HCEC 1CT (cell line): Measurements from ENCODE around the gene SLC48A1.

Source experiments
- DNase-seq: peaks from one replicate; pipeline ENCODE4 v3.0.0-alpha.2; 2017

Gene SLC48A1

DNA sequence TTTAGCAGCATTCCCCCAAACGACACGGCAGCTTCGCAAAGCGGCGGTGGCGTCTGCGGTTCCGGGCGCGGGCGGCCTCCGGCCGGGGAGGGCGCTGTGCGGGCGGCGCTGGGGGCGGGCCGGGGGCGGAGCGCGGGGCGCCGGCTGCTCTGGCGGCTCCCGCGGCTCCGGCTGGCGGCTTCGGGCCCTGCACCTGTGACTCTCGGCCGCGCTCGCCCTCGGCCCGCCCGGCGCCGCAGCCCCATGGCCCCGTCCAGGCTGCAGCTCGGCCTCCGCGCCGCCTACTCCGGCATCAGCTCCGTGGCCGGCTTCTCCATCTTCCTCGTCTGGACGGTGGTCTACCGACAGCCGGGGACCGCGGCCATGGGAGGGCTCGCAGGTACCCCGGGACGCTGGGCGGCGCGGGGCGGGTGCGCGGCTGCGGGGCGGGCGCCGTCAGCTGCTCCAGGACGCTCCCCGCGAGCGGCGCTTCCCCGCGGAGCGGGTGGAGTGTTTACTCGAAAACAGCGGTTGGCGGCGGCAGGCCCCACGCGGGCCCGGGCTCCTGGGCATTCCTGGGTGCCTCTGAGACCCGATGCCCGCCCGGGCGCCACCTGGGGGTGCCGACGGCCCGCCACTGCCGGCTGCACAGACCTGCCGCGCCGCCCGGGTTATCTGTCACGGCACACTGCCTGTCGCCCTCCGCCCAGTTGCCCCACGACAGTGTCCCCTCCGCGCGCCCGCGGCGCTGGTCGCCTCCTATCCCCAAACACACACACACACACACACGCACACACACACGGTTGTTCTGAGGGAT, at the start of gene SLC48A1:
TSS of gene SLC48A1 (plus strand) at position 177 of the 796 bp plus-strand sequence. CDS start at position 244, 67 bp downstream.
- peak; percentile 65 for DNase-seq

DNA sequence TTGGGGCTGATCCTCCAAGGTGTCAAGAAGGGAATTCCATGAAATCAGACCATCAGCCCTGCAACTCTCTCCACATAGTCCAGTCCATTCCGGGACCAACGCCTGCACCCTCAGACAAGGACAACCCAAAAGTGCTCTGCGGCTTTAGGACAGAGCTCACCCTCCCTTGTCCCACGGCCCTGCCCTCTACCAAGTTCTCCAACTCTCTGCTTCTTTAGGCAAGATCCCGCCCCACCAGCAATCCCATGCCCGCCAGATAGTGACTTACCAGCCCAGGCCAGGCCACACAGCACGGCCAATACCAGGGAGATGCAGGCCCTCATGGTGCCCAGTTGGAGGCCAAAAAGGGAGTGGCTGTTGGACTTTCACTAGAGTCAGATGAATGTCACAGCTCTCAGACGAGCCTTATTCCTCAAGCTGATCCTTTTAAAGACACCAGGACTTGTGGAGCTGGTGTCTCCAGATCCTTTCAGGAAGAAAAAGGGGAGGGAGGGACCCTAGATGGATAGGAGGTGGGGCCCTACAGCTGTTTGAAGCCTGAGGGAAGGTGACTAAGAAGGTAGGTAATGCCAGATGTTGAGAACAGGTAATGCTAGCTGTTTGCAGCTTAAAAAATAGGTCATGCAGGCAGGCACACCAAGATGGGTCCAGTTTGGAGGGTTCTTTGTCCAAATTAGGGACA, 47.8 kb upstream of the SLC48A1 start, which contains the start of gene ENDOU:
TSS of gene ENDOU (minus strand) at position 400 of the 682 bp plus-strand sequence. CDS start at position 323, 77 bp downstream.
- no peak for DNase-seq

DNA sequence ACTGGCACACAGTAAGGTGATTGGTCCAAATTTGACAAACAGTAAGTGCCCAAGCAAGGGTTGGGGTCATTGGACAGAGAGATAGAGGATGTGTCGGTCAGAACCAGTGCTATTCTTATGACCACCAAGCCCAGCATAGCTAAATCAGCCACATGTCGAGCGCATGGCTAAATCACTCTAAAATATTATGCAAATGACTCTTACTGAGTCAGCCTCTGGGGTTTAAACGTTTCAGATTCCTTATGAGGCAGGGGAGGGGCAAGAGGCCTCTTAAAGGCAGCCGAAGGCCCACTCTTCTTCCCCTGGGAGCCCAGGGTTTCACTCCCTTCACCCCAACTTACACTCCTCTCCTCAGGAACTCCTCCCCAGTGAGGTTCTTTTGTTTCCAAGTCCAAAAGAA, 47.1 kb upstream of the SLC48A1 start:
- DNase-seq, result peak; percentile 74

DNA sequence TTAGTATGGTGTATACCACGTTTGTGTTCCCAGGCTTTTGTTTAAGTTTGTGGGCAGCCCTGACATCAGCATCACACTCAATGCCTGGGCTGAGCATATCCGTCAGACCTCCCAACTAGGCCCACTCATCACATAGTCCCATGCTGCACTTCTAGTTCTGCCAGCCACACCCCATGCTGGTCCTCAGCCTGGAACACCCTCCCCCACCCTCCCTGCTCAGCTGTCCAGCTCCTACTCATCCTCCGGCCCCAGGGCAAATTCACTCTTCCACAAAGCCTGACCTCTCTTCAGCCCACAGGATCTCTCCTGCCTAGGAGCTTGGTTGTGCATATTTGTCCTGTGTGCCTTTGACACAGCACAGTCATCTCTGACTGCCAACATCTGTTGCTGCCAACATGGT, 43.8 kb upstream of the SLC48A1 start:
- peak; percentile 25 for DNase-seq

DNA sequence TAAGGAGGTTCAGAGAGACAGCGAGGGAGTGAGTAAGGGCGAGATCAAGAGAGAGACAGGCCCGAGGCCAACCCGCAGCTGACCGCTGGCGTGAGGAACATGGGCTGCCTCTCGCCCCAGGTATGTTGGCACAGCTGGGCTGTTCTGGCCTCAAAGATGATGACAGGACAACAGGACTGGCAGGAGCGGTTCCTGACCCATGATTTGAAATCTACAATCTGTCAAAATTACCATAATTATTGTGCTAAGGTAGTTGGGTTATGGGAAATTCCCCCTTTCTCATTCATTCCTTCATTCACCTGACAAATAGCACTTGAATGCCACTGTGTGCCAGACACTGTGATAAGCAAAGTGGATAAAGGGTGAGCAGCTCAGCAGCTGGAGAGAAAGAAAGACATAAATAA, 42.7 kb upstream of the SLC48A1 start:
- no peak for DNase-seq

DNA sequence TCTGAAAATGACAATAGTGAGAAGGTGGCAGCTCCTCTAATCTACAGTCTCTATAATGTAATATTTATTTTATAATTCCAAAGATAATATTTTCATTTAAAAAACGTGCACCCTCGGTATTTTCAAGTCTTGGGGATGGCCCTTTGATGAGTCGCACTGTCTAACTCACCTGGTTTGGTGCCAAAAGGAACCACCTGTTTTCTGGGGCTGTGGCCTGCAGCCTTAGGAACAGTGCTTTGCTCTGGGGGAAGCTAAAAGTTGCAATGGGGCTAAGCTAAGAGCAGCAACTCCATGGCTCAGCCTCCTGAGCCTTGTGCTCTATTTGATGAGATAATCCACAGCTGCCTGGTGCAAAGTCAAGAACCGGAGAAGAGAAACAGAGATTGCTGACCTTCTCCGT, 41.3 kb upstream of the SLC48A1 start:
- DNase-seq, result no peak

DNA sequence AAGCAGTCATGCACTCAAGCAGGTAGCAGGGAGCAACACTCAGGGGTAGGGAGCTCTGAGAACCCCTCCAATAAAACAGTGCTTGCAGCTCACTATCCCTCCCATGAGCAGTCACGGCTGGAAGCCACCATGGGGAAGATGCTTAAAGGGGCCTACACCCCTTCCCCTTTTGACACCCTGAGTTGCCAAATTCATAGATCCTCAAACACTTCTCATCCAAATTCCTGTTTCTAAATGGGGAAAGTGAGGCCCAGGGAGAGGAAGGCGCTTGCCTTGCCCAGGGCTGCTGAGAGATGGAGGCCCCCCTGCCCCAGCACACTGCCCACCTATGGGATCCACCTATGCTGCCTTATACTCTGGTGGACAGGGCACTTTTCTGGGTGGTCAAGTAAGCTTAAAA, 40.5 kb upstream of the SLC48A1 start:
- DNase-seq, result no peak

DNA sequence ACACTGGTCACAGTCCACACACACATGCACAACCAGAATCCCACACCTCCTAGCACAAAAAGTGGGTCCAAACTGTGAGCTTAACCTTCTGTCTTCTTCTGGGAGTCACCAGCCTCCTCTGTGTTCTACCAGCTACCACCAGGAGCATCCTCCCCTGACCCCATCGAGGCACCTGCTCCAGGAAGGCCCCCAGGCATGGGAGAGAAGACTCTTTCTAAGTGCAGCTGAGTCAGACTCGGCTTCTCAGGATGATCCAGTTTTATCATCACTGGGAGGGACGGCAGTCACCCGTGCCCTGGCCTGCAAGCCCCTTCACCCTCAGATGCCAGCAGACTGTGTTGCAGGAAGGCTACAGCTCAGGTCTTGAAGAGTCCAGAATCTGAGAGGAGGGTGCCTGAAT, 39.9 kb upstream of the SLC48A1 start:
- DNase-seq, result no peak

DNA sequence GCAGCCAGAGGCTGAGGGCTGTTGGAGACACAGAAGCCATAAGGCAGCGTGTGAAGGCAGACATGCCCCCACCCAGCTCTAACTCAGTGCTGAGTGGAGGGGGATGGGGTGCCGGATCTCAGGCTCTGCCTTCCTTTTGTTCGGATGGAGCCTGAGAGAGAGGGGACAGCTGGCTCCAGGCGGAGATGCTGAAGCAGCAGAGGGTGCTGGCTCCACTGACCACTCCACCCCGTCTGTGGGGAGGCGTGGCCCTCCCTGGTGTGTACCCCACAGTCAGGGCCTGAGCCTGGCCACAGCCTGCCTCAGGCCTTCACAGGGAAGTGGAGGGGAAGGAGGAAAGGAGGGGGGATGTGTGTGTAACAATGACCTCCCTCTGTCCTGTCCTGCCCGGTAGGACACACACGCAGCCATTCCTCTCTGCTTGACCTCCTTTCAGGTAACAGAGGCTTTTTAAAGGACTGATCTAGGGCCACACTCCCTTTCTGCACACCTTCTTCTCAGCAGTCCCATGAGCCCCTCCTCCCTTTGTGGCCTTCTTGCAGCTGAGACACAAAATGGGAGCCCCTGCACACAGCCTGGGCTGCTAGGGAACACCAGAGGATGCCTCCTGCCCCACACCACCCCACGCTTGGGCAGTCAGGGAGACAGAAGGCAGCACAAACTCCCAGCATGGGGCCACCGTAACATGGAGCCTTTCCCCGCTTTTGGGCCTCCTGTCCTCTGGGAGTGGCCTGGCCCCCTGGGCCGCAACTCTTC, 38.1 kb upstream of the SLC48A1 start:
- DNase-seq, result no peak

DNA sequence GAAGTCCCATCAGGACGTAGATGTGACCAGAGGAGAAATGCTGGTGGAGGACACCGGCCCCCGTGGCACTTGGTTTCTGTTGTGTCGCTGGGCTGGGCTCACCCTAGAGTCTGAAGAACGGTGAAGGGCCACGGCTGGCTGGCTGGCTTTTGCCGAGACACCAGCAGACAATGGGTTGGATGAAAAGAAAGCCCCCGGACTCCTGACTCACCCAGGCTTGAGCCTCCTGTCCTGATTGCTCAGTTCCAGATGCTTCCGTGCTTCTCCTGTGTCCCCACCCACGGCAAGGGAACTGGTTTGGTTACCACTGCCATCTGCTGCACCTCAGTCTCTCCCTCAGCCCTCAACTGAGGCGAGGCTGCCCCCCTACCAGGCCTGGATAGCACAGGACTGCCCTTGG, 37.4 kb upstream of the SLC48A1 start:
- DNase-seq, result no peak

DNA sequence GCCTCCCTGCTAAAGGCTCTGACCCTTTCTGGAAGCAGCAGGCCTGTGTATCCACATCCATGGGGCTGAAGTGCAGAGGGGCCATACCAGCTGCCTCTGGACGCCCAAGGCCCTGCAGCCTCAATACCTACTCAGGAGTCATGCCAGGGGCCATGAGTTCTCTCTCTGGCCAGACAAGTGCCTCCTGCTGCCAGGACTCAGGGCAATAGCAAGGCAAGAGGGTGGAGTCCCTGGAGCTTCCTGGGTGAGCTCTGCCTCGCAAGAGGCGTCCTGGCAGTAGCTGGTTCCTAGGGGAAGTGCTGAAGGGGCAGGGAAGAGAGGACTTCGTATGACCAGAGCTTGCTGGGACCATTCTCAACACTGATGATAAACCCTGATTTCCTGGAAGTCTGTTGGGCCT, 36.8 kb upstream of the SLC48A1 start:
- DNase-seq, result no peak

DNA sequence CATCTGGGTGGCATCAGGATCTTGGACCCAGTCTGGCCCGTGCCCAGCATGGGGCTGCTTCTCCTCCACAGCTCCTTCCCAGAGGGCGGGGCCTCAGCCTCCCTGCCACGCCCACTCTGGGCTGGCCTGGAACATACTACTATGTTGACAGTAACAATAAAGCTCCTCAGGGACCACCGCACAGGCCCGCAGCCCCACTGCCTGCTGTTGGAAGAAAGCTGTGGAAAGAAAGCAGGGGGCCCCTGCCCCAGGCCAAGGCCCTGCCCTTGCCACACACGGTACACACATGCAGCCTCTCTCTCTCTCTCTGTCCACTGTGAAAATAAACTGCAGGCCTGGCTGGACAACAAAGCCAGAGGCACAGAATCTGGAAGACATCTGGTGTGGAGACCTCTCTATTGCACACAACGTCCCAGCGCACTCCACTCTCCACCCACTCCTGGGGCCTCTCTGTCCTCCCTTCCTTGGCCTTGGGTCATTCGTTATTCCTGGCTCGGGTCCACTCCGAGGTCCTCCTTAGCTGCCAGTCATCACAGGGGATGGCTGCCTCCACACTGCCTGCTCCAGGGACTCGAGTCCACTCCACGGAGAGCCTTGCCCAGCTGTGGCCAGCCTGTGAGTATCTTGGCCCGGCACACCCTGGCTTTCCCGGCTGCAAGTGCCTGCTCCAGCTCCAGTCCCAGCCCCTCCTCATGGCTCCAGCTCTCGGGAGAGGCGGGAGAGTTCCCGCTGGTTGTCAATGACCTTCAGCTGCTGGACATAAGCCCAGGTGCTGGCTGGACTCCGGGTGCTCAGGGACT, 36.0 kb upstream of the SLC48A1 start:
- peak; percentile 37 for DNase-seq

DNA sequence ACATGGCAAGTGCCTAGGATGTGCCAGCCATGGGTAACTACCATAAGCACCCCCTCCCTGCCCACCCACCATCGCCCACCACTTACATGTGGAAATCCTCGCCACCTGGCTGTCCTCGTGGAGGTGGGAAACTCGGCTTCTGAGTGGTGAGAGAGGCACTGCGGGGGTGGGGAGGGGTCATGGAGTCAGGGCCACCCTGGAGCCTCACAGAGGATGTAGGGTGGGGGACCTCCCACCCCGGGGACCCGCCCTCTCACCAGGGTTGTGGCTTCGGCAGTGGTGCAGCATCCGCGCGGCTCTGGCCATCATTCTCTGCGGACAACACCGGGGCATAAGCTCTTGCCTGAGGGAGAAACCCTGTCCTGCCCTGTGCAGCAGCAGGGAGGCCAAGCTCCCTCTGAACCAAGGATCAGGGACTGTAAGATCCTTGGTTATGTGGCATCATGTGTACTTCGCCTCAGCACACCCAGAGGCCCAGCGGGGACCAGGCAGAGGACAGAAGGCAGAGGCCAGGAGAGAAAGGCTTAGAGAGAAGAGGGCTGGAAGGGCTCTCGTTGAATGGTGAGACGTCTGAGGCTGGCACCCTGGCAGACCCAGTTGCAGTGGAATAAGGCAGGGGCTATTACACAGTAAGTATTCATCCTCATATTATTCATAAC, 35.0 kb upstream of the SLC48A1 start:
- DNase-seq, result no peak

DNA sequence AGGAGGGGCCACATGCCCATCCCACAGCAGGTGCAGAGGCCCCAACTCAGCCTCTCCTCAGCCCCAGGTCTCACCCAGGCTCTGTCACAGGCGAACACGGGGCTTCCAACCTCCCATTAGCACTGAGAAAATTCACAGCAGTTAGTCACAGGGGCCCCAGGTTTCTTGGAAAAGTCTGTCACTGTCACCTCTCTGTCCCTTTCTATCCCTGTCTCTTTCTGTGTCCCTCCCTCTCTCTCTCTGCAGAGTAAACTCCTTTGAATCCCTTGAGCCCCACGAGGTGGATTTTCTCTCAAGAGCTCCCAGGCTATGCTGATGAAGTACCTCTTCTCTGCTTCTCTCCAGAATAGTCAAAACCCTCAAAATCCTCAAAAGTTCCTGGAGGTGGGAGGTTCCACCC, 33.7 kb upstream of the SLC48A1 start:
- DNase-seq, result no peak

DNA sequence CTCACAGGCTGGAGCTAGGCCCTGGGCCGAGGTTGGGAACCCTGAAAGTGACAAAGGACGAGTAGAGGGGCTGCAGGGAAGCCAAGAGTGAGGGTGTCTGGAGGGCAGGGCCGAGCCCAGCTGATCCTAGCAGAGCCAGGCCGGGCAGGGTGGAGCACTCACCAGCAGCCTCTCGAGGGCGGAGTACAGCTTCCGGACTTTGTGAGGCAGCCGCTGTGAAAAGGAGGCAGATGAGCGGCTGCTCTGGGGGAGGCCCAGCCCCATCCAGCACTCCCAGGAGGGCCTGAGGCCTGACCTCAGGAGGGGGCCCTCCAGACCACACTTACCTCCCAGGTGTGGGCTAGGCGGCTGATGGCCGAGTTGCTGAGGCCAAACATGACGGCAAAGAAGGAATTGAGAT, 33.1 kb upstream of the SLC48A1 start:
- DNase-seq, result no peak

DNA sequence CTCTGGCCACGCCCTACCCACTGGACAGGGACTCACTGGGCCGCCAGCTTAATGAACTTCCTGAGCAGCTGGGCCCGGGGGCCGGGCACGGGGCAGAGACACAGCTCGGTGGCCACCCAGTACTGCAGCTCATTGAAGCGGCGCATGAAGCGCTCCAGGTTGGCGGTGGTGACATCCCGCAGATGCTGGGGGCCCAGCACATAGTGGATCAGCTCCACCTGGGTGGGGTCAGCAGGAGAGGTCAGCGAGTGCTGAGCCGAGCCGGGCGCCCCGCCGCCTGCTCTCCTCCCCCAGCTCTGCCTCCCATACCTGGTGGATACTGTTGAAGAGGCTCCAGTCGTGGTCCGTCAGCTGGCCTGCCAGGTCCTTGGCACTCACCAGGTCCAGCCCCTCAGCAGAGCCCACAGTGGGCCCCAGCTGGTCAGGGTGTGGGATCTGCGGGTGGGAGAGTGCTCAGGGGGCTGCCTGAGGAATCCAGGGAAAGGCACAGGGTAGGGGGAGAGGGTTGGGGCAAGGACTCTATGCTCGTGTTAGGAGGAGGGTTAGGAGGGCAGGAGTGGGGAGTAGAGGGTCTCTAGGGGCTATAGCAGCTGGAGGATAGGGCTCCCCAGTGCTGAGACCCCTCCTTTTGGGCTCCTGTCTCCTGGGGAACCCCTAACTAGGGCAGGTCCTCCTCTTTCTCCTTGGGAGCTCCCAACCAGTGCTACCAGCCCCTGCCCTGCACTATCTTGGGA, 32.3 kb upstream of the SLC48A1 start:
- DNase-seq, result no peak

DNA sequence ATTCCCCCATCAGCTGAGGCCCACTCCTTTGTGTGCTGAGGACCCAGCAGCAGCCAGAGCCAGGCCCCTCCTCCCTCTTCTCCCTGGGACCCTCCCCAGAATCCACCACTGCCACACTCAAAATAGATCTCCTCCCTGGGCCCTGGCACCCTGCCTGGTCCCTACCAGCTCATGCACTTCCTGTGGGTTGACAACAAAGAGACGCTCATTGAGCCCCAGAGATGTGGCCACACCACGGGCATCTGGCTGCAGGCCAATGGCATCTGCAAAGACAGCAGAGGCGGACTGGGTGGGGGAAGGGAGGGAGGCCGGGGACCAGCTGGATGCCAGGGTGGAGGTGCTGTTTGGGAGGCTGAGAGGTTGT, 31.7 kb upstream of the SLC48A1 start:
- no peak for DNase-seq

DNA sequence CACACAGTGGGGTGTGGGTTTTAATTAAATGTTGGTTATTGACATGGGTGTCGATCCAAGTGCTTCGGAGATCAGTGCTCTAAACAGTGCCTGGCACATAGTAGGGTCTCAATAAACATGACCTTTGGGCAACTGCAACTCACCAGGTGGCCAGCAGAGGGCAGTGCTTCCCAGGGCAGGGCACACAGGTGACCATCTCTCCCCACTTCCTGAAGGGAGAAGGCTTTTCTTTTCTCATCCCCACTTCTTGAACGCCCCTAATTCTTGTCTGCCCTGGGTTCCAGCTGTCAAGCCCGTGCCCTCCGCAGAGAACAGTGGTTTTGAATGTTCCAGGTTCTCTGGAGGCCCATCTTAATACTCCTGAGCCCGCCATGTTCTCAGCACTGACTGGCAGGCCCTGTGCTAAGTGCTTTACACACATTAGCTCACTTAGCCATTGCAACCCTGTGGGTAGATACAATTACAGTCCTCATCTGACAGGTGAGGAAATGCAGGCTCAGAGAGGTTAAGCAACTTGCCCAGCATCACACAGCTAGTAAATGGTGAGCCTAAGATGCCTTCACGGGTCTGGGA, 30.7 kb upstream of the SLC48A1 start:
- DNase-seq, result no peak

DNA sequence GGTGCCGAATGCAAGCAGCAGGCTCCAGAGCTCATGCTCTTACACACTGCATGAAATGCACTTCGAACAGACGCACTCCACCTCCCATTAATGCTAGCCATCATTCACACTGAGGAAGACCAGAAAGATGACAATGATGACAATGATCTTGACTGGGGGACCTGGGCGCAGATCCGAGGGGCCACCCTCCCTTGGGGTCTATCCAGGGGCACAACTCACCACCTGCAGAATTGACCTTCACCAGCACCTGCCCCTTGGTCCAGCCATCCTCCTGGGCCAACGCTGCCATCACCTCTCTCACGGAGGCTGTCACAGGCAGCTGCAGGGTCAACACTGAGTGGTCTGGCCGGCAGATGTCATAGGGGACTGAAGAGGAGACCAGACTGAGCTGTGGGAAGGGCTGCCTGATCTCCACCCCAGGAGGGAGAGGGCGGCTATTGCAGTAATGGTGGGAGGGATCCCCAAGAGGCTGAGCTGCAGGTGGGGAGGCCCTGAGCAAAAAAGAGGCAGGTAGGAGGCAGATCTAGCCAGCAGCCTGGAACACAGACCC, 29.7 kb upstream of the SLC48A1 start:
- DNase-seq, result no peak

DNA sequence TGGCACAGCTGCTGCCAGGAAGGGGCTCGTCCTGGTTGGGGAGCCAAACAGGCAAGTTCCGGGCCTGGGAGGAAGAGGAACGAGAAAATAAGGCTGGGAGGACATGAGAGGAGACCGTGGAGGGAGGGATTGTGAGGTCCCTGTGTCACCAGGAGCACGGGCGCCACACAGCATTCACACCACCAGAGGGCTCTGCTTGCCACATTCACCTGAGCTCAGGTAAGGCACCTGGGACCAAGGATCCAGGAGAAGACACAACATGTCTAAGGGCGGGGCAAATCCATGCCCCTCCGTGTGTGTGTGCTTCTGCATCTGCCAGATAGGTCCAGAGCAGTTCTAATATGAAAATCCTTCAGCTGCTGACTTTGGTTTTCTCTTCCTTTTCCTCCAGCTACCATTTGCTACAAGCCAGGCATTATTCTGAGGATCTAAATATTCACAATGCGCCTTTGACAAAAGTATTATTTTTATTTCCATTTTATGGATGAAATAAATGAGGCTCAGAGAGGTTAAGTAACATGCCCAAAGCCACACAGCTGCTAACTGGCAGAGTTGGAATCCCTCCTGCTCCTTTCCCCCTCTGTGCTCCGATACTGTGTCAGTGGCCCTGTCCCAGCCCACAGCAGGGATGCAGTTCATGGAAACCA, 28.9 kb upstream of the SLC48A1 start:
- DNase-seq, result no peak
